Stimulated activated CD4-positive, alpha-beta T cell treated with anti-CD3 and anti-CD28 coated beads, Interleukin-2, amount 100 ng/mL, for 24 hours (primary cell): ENCODE results near the gene CPXM1.
"Not testable (repeated sequence)": the region's sequence is repeated elsewhere in the genome, so short reads cannot be mapped to it uniquely, and the experiment has no call there.

Experiments used
- DNase-seq, 2 donors: peaks; one replicate each; pipeline ENCODE4 v3.0.0-alpha.2; 2020

CPXM1 gene

GRCh38 chr20:2820896-2821869, 20.8 kb upstream of the CPXM1 start:
- DNase-seq, result peak in 1 of 2 donors; percentile 17

- DNase-seq, result peak in 1 of 2 donors; percentile 14
Measured at GRCh38 chr20:2820084-2820895, 19.9 kb upstream of the CPXM1 start.

- no peak for DNase-seq
Measured at GRCh38 chr20:2817891-2818595, 17.6 kb upstream of the CPXM1 start.

- no peak for DNase-seq
Measured at GRCh38 chr20:2817341-2817726, 16.9 kb upstream of the CPXM1 start.

GRCh38 chr20:2816583-2817340, 16.3 kb upstream of the CPXM1 start:
- DNase-seq, result peak in 1 of 2 donors; percentile 12

- no peak for DNase-seq
Measured at GRCh38 chr20:2816030-2816582, 15.7 kb upstream of the CPXM1 start, which contains the start of gene TMEM239. TSS of gene TMEM239 (plus strand) at chr20:2816364. CDS start at chr20:2816555, 191 bp downstream.

- DNase-seq, result no peak
Measured at GRCh38 chr20:2815242-2815900, 14.9 kb upstream of the CPXM1 start.

- DNase-seq, result no peak
Measured at GRCh38 chr20:2814587-2815051, 14.2 kb upstream of the CPXM1 start, which contains the start of gene C20orf141. TSS of gene C20orf141 (plus strand) at chr20:2814987. CDS start at chr20:2815185, 198 bp downstream.

- DNase-seq, result no peak
Measured at GRCh38 chr20:2814076-2814475, 13.6 kb upstream of the CPXM1 start.

- no peak for DNase-seq
Measured at GRCh38 chr20:2812189-2812588, 11.8 kb upstream of the CPXM1 start.

GRCh38 chr20:2809690-2810089, 9.3 kb upstream of the CPXM1 start:
- DNase-seq, result no peak

GRCh38 chr20:2807929-2808328, 7.5 kb upstream of the CPXM1 start:
- not testable (repeated sequence) for DNase-seq

GRCh38 chr20:2807019-2807418, 6.6 kb upstream of the CPXM1 start:
- DNase-seq, result no peak

GRCh38 chr20:2806351-2806701, 5.9 kb upstream of the CPXM1 start:
- DNase-seq, result no peak

- no peak for DNase-seq
Measured at GRCh38 chr20:2805689-2806350, 5.4 kb upstream of the CPXM1 start.

- DNase-seq, result no peak
Measured at GRCh38 chr20:2804852-2805688, 4.6 kb upstream of the CPXM1 start.

GRCh38 chr20:2804041-2804828, 3.8 kb upstream of the CPXM1 start:
- no peak for DNase-seq

- no peak for DNase-seq
Measured at GRCh38 chr20:2801286-2801728, 880 bp upstream of the CPXM1 start.
